ENCODE measurements around the gene MAGI3.
"Not testable (repeated sequence)": the region's sequence is repeated elsewhere in the genome, so short reads cannot be mapped to it uniquely, and the experiment has no call there.

Gene MAGI3

DNA sequence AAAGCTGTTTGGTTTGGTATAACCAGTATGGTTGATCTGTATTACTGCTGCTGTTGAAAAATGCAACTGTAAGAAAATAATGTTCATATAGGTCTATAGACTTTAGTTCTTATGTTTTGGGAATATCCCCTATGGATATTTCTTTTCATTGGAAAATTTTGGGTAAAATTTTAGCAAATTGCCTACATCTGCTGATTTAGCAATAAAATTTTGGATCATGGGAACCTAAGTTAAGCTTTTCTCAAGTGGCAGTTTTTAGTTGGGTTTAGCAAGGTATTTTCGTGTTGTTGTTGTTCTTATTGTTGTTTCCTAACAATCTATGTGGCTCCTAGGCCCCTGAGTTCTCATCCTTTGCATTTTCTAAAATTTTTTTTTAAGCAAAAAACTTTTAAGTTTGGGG is 201.9 kb downstream of the MAGI3 start:
- Histone ChIP-seq H3K9me3 (replicated peaks in 1 of 11) (peaks cover 11 to 23% (median 16%) of the 10 kb centered on the region in 11 experiments), H3K27ac (no peak overlapping the region), H3K27me3 (no peaks in the 10 kb centered on the region), H3K4me2 (no peak overlapping the region), H4K20me1 (no peaks in the 10 kb centered on the region), H3K4me1 (no peaks in the 10 kb centered on the region), H3K9ac (no peak overlapping the region), H3K36me3 (peaks cover 16 to 46% (median 24%) of the 10 kb centered on the region in 11 experiments), H3K4me3 (no peak overlapping the region)
- no peak for TF ChIP-seq Cebpa-rat (IDR thresholded peaks at IDR 0.05)

GRCh38 chr1:113593550-113594297 is 203.4 kb downstream of the MAGI3 start:
- H3K9me3 ChIP-seq (replicated peaks in 1 of 11), result peaks cover 23 to 36% (median 30%) of the 10 kb centered on the region in 11 experiments
- no peak overlapping the region for H3K9ac ChIP-seq
- TF ChIP-seq Cebpa-rat (IDR thresholded peaks at IDR 0.05), result no peak

GRCh38 chr1:113604466-113604865 is 214.2 kb downstream of the MAGI3 start:
- not testable (repeated sequence) for H3K4me1 ChIP-seq; H3K4me2 ChIP-seq; H3K27ac ChIP-seq; H3K36me3 ChIP-seq; H3K27me3 ChIP-seq; H3K9me3 ChIP-seq (replicated peaks in 1 of 11); H3K9ac ChIP-seq; H3K4me3 ChIP-seq; H4K20me1 ChIP-seq

More at GRCh38 chr1:113593550-113594297, 203.4 kb downstream of the MAGI3 start:
- H3K36me3 ChIP-seq, result peaks cover 25 to 55% (median 36%) of the 10 kb centered on the region in 11 experiments
- no peaks in the 10 kb centered on the region for H3K4me1 ChIP-seq
- H3K27ac ChIP-seq, result no peak overlapping the region
- no peak overlapping the region for H3K4me3 ChIP-seq
- H3K4me2 ChIP-seq, result no peak overlapping the region
- no peaks in the 10 kb centered on the region for H3K27me3 ChIP-seq
- H4K20me1 ChIP-seq, result no peaks in the 10 kb centered on the region

- Histone ChIP-seq H3K9ac (no peak overlapping the region), H4K20me1 (no peaks in the 10 kb centered on the region), H3K4me2 (no peak overlapping the region), H3K9me3 (replicated peaks in 1 of 11) (peaks cover 0 to 9% (median 0%) of the 10 kb centered on the region in 11 experiments; a peak in 5 of 22 replicates), H3K27ac (no peak overlapping the region), H3K4me3 (no peak overlapping the region), H3K36me3 (peaks cover 0 to 3% (median 0%) of the 10 kb centered on the region in 11 experiments; a peak in 1 of 22 replicates), H3K4me1 (peaks cover 0 to 9% (median 0%) of the 10 kb centered on the region in 10 experiments; a peak in 5 of 20 replicates), H3K27me3 (no peaks in the 10 kb centered on the region)
- no peak for TF ChIP-seq Cebpa-rat (IDR thresholded peaks at IDR 0.05)
These were observed 214.8 kb downstream of the MAGI3 start for GRCh38 chr1:113605146-113605545.

DNA sequence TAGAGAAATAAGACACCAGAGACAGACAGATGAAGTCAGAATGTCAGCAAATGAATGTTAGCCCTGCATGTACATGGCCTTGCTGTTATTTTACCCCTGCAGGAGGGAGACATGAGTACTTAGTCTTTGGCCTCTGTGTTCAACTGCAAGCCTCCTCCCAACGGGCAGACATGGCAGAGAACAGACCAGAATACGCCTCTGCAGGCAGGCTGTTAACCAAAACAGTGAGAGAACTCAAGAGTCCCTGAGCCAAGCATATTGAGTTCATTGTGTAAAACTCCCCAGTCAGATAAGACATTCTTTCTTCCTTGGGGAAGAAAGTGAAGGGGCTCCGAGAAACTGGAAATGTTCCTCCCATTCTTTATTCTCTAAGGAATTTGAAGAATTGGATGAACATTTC is 218.1 kb downstream of the MAGI3 start:
- no peak overlapping the region for H3K9ac ChIP-seq

GRCh38 chr1:113610372-113610771 is 220.1 kb downstream of the MAGI3 start:
- H3K27ac ChIP-seq, result no peak overlapping the region
- H3K9me3 ChIP-seq (replicated peaks in 1 of 11), result no peaks in the 10 kb centered on the region
- no peak for TF ChIP-seq Cebpa-rat (IDR thresholded peaks at IDR 0.05)
- H3K27me3 ChIP-seq, result no peaks in the 10 kb centered on the region
- no peak overlapping the region for H3K9ac ChIP-seq
- H3K4me1 ChIP-seq, result peaks cover 0 to 15% (median 10%) of the 10 kb centered on the region in 10 experiments; a peak in 12 of 20 replicates
- H3K36me3 ChIP-seq, result peaks cover 0 to 10% (median 0%) of the 10 kb centered on the region in 11 experiments; a peak in 5 of 22 replicates
- no peaks in the 10 kb centered on the region for H4K20me1 ChIP-seq
- peak overlapping the region in 2 of 11 experiments; percentile 19 to 40; a peak in 1 of 22 replicates for H3K4me2 ChIP-seq
- H3K4me3 ChIP-seq, result no peak overlapping the region

More for the DNA sequence above, 218.1 kb downstream of the MAGI3 start:
- H3K27ac ChIP-seq, result no peak overlapping the region
- H3K4me3 ChIP-seq, result no peak overlapping the region
- no peaks in the 10 kb centered on the region for H3K27me3 ChIP-seq
- no peak for TF ChIP-seq Cebpa-rat (IDR thresholded peaks at IDR 0.05)
- H3K4me2 ChIP-seq, result no peak overlapping the region
- H3K4me1 ChIP-seq, result peaks cover 0 to 9% (median 0%) of the 10 kb centered on the region in 10 experiments; a peak in 5 of 20 replicates
- peaks cover 0 to 5% (median 0%) of the 10 kb centered on the region in 11 experiments; a peak in 2 of 22 replicates for H3K9me3 ChIP-seq (replicated peaks in 1 of 11)
- no peaks in the 10 kb centered on the region for H4K20me1 ChIP-seq
- peaks cover 0 to 10% (median 0%) of the 10 kb centered on the region in 11 experiments; a peak in 5 of 22 replicates for H3K36me3 ChIP-seq

DNA sequence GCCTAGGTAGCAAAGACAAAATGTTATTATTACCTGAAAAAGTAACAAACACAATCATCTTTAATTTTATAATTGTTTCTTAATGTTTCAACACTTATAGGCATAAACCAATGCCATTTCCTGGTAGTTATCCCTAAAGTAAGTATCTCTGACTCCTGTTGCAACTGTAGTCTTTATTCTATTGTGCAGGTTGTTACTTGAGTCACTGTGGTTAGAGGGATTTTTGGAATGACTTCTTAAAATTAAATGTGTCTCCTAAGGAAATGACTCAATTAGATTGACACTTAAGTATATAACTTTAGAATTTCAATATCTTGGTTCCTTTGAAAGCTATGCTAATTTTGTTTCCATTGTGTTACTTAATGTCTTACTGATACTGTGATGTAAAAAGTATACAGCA is 225.1 kb downstream of the MAGI3 start:
- no peaks in the 10 kb centered on the region for H3K9me3 ChIP-seq (replicated peaks in 1 of 11)
- H3K9ac ChIP-seq, result no peak overlapping the region
- H3K27ac ChIP-seq, result no peak overlapping the region

GRCh38 chr1:113616156-113616555 is 225.8 kb downstream of the MAGI3 start:
- no peaks in the 10 kb centered on the region for H3K27me3 ChIP-seq
- H3K27ac ChIP-seq, result no peak overlapping the region
- no peak overlapping the region for H3K9ac ChIP-seq
- no peaks in the 10 kb centered on the region for H3K9me3 ChIP-seq (replicated peaks in 1 of 11)
- peaks cover 0 to 17% (median 7%) of the 10 kb centered on the region in 11 experiments; a peak in 11 of 22 replicates for H3K36me3 ChIP-seq
- no peak for TF ChIP-seq Cebpa-rat (IDR thresholded peaks at IDR 0.05)
- H3K4me2 ChIP-seq, result no peak overlapping the region
- H3K4me1 ChIP-seq, result peaks cover 0 to 12% (median 5%) of the 10 kb centered on the region in 10 experiments; a peak in 10 of 20 replicates
- no peaks in the 10 kb centered on the region for H4K20me1 ChIP-seq
- no peak overlapping the region for H3K4me3 ChIP-seq

More for the DNA sequence above, 225.1 kb downstream of the MAGI3 start:
- Histone ChIP-seq H4K20me1 (no peaks in the 10 kb centered on the region), H3K4me3 (no peak overlapping the region), H3K4me1 (peaks cover 0 to 12% (median 5%) of the 10 kb centered on the region in 10 experiments; a peak in 11 of 20 replicates), H3K36me3 (peaks cover 0 to 14% (median 3%) of the 10 kb centered on the region in 11 experiments; a peak in 12 of 22 replicates), H3K4me2 (peak overlapping the region in 1 of 11 experiments; percentile 61; a peak in 2 of 22 replicates), H3K27me3 (no peaks in the 10 kb centered on the region)
- TF ChIP-seq Cebpa-rat (IDR thresholded peaks at IDR 0.05), result no peak

DNA sequence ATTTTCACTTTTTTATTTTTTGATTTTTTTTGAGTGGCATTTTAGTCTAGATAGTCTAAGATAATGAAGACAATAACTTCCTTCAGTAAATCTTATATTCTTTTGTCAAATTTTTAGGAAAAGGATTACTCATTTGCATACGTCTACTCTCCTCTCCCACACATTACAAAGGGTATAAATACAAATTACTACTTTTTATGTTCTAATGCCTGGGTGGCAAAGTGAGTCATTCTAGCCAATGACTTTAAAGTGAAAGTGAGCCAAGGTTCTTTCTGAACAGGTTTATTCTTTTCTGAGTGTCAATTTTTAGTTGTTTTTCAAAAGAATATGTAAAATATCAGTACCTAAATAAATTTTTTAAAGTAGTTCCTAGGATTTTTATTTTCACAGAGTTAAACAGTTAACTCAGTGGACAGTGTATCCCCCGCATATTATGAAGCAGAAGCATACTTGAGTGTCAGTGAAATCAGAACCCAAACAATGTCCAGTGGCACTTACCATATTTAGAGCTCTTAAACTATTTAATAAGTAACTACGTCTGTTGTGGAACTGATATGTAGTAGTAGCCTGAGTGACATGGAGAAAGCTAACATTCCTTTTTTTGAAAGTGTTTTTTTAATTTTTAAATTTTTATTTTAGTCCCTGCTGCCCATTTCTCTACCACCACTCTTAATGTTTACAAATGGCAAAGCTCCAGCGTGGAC is 227.3 kb downstream of the MAGI3 start:
- Histone ChIP-seq H3K9ac (no peak overlapping the region), H3K9me3 (replicated peaks in 1 of 11) (no peaks in the 10 kb centered on the region), H4K20me1 (no peaks in the 10 kb centered on the region), H3K27me3 (no peaks in the 10 kb centered on the region), H3K4me1 (peaks cover 0 to 12% (median 5%) of the 10 kb centered on the region in 10 experiments; a peak in 10 of 20 replicates), H3K4me3 (no peak overlapping the region), H3K4me2 (no peak overlapping the region), H3K36me3 (peaks cover 0 to 25% (median 7%) of the 10 kb centered on the region in 11 experiments; a peak in 10 of 22 replicates), H3K27ac (no peak overlapping the region)
- no peak for TF ChIP-seq Cebpa-rat (IDR thresholded peaks at IDR 0.05)

Measured in BLaER1 treated with 17β-estradiol and CSF1 and Interleukin-3, amounts not matched to agents 10 nM and 100 nM (cell line).